HK-2 (cell line): ENCODE data around the gene REEP6.
"Not testable (repeated sequence)": the region's sequence is repeated elsewhere in the genome, so short reads cannot be mapped to it uniquely, and the experiment has no call there.

ENCODE experiments used
- DNase-seq: peaks from one replicate; pipeline ENCODE4 v3.0.0-alpha.2; 2018; ENCODE audit not compliant: unreplicated experiment

Gene REEP6

DNA sequence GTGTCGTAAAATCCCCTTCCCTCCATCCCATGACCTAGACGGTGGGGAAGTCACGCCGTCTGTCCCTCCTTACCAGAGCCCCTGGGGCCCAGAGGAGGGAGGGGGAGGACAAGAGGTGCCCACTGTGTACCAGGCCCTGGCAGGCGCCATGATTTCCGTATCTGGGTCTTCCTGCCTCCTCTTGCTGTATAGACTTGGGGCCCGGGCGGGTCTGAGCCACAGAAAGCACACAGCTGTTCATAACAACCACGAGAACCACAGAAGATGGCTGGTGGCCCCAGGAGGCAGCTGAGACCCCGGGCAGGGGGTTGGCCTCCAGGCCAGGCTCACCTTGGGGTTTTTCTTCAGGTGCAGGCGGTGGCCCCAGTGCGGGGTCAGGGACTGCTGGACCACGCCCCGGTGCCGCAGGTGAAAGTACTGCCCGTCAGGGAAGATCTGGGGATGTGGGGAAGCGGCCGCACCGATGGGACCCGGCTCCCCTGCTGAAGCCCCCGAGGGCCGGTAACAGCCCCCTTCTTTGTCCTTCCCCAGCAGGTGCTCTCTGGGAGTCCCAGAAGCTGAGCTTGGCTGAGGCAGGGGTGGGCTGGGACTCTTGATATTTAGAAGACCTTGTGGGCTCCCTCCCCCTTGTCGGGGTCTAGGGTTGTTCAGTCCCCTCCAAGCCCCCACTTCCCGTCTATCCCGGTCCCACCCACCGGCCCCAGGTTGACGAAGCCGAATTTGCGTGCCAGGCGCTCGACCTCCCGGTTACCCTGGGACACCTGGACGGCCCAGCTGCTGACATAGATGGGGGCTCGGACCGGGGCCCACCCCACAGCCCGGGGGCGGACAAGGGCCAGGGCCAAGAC, 1.3 kb upstream of the REEP6 start:
- no peak for DNase-seq

- peak; percentile 100 for DNase-seq
Measured at GRCh38 chr19:1490311-1491113, 469 bp upstream of the REEP6 start, which contains the start of gene PCSK4. Gene PCSK4, minus strand, starts transcription at chr19:1490350. Its CDS starts 4 bp downstream, at chr19:1490346.

DNA sequence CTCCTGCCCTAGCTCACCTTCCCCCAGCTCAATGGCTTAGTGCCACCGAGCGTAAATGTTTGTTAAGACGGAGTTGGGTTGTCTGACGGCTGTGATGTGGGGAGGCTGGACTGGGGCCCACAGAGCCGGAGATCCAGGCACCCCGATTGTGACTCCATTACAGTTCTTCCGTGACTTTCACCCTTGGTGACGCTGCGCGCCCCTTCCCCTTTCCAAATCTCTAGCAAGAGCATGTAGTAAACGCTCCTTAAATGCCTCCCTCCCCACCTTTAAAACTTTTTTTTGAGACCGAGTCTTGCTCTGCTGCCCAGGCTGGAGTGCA, 829 bp downstream of the REEP6 start:
- no peak for DNase-seq

GRCh38 chr19:1492474-1493006, 1.6 kb downstream of the REEP6 start:
- no peak for DNase-seq

- no peak for DNase-seq
Measured at GRCh38 chr19:1494115-1494815, 3.3 kb downstream of the REEP6 start.

DNA sequence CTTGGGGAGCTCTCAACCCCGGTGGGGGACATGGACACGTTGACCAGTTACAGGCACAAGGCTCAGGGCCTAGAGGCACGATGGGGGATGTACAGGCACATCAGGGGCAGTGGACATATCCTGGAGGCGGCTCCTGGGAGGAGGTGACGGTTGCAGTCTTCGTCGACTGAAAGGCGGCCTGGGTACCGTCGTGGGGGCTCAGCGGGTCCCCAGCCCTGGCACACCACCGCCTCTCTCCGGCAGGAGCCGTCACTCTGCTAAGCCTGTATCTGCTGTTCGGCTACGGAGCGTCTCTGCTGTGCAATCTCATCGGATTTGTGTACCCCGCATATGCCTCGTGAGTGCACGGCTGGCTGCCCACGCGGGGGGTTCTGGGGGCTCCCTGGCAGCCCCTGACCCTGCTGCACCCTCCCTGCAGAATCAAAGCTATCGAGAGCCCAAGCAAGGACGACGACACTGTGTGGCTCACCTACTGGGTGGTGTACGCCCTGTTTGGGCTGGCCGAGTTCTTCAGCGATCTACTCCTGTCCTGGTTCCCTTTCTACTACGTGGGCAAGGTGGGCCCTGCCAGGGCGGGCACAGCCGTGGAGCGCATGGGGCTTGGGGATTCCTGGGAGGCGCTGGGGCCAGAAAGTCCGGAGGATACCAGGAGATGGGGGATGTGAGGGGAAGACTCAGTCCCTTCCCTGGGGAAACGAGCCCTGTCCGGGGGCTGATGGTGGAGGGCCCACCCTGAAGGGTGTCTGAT, 4.2 kb downstream of the REEP6 start:
- no peak for DNase-seq

- no peak for DNase-seq
Measured at GRCh38 chr19:1495799-1496713, 5.1 kb downstream of the REEP6 start.

DNA sequence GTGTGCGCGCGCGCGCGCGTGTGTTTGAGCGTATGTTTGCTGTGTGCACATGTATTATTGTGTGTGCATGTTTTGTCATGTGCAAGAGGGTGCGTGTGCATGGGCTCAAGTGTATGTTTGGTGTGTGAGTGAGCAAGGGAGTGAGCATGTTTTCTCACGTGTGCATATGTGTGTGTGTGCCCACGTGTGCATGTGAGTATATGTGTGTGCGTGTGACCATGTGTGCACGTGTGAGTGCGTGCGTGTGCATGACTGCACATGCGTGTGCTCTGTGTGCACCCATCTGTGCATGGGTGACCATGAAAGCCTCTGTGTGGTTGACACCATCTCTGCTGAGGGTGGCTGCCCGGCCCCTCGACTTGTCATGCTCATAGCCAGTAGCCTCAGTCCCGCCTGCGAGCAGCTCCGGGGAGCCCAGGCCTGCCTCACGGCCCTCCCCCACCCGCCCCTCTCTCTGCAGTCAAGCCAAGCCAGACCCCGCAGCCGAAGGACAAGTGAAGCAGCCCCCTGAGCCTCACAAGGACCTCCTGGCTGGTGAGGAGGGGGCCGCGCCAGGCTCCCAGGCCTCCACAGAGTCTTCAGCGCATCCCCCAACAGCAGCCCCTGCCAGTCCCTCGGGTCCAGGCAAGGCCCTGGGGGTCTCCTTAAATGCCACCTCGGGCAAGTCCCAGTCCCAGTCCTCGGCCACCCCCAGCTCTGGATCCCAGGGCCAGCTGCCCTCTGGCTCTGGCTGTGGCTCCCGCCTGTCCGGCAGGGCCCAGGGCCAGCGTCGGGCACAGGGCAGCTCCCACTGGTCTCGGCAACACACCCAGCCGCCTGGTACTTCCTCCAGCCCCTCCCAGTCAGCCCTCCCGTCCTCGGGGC, 6.0 kb downstream of the REEP6 start:
- no peak for DNase-seq

- no peak for DNase-seq
Measured at GRCh38 chr19:1497578-1498235, 6.7 kb downstream of the REEP6 start.

GRCh38 chr19:1499231-1499630, 8.2 kb downstream of the REEP6 start:
- not testable (repeated sequence) for DNase-seq

- peak; percentile 49 for DNase-seq
Measured at GRCh38 chr19:1501200-1501595, 10.2 kb downstream of the REEP6 start.

DNA sequence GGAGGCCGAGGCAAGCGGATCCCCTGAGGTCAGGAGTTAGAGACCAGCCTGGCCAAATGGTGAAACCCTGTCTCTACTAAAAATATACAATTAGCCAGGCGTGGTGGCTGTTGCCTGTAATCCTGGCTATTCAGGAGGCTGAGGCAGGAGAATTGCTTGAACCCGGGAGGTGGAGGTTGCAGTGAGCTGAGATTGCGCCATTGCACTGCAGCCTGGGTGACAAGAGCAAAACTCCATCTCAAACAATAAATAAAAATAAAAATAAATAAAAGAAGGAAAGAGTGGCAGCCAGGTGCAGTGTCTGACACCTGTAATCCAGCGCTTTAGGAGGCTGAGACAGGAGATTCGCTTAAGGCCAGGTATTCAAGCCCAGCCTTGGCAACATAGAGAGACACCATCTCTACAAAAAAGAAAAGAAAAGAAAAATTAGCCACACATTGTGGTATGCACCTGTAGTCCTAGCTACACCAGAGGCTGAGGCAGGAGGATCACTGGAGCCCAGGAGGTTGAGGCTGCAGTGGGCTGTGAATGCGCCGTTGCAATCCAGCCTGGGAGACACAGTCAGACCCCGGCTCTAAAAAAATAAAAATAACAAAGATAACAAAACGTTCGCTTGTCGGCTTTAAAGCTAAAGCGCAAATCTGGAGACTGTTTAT, 11.6 kb downstream of the REEP6 start:
- no peak for DNase-seq

- peak; percentile 57 for DNase-seq
Measured at GRCh38 chr19:1503089-1503924, 12.3 kb downstream of the REEP6 start.

- DNase-seq, result no peak
Measured at GRCh38 chr19:1503925-1504773, 13.2 kb downstream of the REEP6 start.

- no peak for DNase-seq
Measured at GRCh38 chr19:1505012-1505411, 14.0 kb downstream of the REEP6 start.
